Hematopoietic multipotent progenitor cell (in vitro differentiated cells): ENCODE measurements around the gene WWOX. TPM values are rescaled to one million over a fixed set of nuclear protein-coding genes. Genes with fewer than 3 reads are reported as not detected.
"Not testable (repeated sequence)": the region's sequence is repeated elsewhere in the genome, so short reads cannot be mapped to it uniquely, and the experiment has no call there.

ENCODE experiments used
- DNase-seq, 3 donors: peaks; one replicate each; pipeline ENCODE4 v3.0.0-alpha.2; 2011 to 2015; ENCODE audit warnings: low read depth in 2 of 3, low spot score in 2 of 3
- total RNA-seq: library from RNA; depleted of rRNA; stranded (reverse); fragments of >200 nt; gene quantifications from one replicate; pipeline ENCODE4 v1.2.3, GENCODE V29; 2012

Gene WWOX
- total RNA-seq, 1 donor = 24.8 TPM

DNA sequence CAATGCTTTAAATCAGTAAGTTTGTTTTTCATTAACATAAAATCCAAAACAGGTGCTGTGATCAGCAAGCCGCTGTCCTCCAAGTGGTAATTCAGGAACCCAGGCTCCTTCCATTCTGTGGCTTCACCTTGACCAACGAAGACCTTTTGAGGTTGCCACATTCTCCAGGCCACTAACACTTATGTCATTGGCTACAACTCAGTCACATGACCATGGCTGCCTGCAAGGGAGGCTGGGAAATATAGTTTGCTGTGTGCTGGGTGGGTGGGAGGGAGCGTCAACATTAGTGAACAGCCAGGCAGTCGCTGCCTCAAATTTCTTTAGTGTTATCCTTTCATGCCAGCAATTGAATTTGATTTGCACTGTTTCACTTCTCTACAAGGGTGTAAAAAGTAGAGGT is 951.9 kb downstream of the WWOX start:
- DNase-seq = no peak

DNA sequence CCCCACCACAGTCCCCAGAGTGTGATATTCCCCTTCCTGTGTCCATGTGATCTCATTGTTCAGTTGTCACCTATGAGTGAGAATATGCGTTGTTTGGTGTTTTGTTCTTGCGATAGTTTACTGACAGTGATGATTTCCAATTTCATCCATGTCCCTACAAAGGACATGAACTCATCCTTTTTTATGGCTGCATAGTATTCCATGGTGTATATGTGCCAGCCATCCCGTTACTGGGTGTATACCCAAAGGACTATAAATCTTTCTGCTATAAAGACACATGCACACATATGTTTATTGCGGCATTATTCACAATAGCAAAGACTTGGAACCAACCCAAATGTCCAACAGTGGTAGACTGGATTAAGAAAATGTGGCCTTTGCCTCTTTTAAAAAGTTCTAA is 952.7 kb downstream of the WWOX start:
- DNase-seq = not testable (repeated sequence)

DNA sequence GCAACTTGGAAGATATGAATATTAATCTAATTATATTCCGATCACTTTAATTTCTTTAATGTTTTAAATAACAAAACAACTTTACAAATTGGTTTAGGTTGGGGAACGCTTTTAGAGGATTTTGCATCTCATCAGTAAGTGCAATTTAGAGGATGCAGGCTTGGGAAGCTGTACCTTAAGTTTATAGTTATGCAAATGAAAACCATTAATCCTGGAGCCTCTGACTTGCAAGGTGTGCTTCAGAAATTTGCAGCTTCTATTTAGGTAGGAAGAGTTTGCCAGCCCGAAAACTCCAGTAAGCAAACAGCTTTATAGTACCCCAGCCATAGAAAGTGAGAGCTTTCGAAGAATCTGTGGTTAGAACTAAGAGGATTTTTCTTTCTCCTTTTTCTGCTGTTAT is 954.1 kb downstream of the WWOX start:
- no peak for DNase-seq

DNA sequence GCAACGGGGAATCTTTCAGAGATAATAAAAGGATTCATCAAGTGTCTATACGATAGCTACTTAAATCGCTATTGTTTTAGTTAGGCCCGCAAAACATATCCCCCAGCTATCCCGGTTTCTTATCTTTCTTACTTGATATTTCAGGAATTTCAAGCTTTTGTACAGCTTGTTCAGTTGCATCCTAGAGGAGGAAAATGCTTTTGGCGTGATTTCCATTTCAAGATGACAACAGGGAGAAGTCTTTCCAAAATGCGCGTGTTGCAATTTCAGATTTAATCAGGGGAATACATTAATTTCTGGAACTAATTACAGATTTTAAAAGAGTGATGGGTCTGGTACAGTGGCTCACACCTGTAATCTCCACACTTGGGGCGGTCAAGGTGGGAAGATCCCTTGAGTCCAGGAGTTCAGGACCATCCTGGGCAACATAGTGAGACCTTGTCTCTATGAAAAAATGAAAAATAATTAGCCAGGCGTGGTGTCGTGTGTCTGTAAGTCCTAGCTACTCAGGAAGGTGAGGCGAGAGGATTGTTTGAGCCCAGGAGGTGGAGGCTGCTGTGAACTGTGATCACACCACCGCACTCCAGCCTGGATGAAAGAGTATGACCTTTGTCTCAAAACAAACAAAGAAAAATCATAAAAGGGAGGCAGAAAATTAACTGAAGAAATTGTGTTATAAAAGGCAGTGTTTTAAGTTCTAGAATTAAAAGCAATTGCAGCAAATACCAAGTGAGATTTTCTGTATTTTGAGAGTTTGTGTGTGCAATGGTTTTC is 954.9 kb downstream of the WWOX start:
- no peak for DNase-seq

DNA sequence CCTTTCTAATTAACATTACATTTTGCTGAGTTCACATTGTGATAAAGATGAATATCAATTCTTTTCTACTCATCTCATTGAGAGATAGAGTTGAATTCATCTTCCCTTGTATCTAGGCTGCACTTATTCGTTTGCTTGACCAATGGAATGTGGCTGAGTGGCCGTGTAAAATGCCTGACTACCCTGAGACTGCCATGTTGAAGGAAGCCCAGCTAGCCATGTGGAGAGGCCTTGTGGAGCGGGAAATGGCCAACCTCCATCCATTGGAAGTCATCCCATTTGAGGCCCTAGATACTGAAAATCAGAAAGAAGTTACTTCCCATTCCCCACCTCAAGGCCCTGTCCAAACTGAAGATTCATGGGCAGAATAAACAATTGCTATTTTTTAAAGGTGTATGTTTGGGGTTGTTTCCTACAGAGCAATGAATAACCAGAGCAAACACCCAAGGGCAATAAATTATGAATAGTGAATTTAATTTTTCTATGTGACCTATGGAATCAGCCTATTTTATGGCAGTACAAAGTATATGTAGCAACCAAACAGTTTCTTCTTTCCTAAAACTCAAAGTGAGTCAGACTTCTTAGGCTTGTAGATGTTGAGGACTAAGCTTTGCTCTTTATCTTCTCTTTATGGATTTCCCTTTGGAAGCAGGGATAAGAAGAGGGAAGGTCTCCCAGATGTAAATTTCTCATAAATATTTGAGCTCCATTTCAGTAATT is 956.0 kb downstream of the WWOX start:
- no peak for DNase-seq

DNA sequence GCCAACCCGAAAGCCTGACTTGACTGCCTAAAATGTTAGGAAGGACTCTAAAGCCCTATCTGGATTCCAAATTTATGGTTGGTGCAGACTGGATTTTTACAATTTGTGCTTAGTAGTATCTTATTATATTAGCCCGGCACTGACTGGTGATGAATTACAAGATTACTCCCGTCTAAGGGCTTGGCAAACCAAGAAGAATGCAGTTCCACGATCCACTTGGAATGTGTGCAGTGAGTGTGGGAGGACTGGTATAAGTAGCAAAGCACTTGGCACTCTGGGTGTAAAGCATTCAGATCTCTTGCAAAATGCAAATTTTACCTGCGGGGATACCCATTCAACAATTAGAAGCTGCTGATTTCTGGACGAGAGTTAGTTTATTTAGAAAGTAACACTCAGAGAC is 961.7 kb downstream of the WWOX start:
- DNase-seq = no peak

DNA sequence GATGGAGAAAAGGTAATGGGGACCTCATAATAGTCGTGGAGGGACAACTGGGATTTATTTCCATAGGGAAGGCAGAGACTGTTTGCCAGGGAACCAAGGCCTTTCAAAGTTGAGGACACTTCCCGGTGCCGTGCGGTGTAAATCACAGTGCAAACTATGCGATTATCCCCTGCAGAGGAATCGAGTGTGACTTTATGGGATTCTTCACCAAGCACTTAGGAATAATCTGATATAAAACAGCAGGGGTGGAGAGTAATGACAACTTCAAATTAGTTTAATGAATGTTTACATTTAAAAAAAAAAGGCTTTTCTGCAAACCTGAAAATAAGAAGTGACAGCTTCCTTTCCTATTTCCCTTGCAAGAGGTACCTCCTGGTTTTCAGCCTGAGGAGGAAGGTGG is 962.9 kb downstream of the WWOX start:
- DNase-seq = no peak

DNA sequence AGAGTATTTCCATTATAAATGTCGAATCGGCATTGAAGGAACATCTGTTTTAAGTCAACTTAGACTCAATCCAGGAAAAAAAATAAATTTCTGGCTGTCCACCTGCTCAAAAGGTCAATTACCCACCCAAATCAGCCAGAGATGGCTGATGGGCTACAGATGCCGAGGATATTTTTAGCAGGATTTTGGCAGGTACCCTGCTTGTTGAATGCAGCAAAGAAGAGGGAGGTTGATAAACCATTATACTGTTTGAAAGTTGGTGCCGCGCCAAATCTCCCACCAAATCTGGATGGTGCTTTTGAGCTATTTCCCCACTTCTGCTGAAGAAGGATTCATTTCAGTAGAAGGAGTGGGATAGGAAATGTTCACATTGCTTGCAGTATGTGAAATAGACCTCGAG is 963.4 kb downstream of the WWOX start:
- DNase-seq = no peak

DNA sequence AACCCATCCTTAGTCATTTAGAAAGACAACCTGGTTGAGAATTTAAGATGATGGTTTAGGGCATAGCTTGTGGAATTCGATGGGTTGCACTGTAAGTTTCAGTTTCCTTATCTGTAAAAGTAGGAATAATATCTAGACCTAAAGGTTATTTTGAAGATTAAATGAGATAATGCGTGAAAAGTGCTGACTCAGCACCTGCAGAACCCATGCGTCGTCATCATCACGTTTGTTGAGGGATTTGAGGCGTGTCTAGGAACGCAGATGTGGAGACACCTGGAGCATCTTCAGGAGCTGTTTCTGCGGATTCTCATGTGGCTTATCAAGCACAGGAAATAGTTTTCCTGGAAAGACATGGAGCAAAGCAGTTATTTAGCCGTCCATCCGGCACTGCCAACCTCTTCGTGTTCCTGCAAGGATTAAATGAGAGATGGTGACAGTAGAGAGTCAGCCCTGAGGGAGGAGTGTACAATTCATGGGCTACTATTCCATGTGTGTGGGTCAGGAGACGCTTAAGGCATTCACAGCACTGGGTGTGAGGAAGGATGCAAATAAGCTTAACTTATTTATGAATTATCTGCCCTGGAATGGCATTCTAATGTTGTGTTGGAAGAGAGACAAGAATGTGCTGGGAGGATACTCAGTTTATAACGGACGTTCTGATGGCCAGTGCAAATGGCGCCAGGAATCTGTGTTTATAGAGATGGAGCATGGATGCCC is 965.0 kb downstream of the WWOX start:
- no peak for DNase-seq

DNA sequence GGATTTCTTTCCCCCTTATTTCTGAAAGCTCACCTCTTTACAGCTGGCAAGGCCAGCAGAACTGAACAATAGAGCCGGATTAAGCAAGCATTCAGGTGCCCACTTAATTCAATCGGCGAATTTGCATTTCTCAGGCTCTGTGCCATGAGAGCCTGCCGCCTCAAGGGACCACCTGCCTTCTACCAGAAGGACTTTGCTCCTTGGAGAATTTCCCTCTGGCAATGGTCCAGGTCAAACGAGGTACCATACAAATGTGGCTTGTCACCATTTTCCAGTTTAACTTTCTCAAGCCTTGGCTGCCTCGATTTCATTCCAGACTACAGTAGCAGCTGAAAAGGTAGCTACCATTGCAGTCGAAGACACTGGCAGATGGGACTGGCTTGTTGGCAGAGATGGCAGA is 967.1 kb downstream of the WWOX start:
- DNase-seq = no peak

DNA sequence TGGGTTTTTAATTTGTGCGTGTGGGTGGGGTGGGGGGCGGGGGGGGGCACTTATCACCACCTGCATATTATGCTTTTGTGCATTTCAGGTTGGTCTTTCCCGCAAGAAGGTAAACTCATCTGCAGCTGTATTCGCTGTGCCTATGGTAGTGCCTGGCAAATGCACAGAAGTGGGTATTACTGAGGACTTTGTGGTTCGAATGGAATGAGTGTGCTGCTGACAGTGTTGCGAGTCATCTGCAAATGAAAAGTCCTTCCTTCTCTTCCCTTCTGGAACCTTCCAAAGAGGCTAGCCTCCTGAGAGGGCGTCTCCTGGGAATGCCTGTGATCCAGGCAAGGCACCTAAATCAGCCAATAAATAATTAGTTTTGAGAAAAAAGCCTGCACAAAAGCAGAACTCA is 968.1 kb downstream of the WWOX start:
- DNase-seq = no peak

DNA sequence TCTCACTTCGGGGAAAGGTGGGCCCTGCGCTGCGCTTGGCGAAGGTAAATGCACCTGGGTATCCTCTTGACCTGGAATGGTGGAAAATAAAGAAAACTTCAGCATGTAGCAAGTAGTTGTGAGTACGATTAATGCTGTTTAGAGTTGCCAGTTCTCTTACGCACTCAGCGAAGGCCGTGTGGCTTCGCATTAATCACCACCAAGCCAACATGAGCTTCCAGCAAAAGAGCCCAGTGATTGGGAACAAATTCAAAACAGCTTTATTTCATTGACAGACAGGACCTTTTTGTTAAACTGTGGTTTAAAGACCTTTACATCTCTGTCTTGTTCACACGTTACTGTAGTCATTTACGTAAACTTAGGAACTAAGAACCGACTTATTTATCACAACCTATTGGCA is 969.7 kb downstream of the WWOX start:
- DNase-seq = no peak

DNA sequence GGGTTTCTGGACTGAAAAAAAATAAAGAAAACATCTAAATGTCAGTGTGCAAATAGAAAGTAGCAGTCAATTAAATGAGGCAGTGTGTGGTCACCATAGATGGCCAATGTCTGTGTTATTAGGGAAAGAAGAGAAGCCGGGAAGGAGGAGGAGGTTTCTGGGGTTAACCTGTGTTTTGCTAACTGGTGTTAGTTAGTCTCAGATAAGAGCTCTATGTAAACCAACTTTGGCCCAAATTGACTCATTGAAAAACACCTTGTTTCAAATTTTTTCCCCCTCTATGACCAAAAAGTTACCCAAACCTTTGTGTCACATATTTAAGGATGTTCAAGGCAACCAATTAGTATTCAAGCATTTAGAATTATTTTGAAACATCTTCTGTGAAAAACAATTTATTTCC is 970.2 kb downstream of the WWOX start:
- DNase-seq = no peak

DNA sequence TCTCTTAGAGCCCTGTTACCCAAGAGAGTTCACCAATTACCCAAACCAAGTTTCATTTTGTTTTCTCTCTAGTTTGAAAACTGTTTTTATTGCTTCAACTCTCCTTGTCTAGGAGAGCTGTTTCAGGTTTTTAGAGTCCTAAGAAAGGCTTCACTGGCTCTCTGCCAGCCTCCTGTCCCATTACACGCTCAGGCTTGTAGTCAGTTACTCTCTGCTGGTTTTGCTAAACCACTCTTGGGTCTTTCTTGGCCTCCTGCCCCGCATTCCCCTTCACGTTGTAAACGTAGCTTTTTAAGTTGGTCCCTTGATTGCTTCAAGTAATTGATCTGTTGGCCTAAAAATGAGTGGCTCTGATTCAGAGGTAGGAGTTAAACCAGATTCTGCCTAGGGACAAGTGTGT is 972.0 kb downstream of the WWOX start:
- peak in 1 of 3 donors; percentile 21 for DNase-seq

DNA sequence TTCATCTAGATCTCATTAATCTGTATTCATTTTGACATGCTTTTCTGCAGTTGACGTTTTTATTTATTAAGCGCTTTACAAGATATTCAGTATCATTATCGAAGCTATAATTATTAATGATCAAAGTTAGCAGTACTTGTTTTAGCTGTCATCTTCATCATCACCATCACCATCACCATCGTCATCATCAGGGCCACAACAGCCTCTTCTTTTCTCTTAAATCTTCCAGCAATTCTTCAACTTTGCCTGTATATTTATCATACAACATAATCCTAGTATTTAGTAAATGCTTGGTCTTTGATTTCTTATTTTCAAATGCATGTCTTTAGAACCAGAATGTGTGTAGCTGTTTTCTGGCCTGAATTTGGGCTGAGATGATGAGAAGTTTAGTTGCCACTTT is 973.1 kb downstream of the WWOX start:
- no peak for DNase-seq

DNA sequence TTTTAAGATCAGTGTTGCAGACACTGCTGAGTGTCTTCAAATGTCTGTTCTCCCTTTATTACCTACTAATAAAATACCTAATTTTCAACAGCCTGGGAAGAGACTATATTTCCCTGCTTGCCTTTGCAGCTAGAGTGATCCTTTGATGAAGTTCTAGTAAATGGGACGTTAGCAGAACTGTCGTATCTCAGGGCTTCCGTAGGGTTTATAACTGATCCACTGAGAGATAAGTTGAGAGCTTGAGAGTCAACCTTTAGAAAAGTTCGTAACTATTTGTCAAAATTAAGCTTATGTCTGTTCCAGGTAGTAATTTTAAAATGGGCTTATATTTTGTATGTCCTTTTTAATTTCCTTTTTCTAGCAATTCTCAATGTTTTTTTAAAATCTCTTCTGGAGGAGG is 974.1 kb downstream of the WWOX start:
- DNase-seq = peak in 1 of 3 donors; percentile 29

DNA sequence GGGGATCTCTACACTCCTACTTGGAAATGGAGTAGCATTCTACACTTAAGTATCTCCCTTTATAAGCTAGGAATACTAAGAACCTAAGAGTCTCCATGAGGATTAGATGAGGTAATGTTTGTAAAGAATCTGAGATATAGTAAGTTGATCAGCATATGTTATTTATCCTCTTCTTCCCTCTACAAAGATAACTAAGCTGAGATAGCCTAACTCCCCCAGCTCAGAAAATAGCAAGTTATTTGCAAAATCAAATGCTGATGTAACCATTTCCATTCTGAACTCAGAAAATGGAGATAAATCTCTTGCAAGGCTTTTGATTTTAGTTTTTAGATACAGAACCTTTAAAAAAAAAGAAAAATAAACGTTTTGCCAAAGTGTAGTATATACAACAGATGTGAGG is 975.1 kb downstream of the WWOX start:
- DNase-seq = peak in 1 of 3 donors; percentile 12

DNA sequence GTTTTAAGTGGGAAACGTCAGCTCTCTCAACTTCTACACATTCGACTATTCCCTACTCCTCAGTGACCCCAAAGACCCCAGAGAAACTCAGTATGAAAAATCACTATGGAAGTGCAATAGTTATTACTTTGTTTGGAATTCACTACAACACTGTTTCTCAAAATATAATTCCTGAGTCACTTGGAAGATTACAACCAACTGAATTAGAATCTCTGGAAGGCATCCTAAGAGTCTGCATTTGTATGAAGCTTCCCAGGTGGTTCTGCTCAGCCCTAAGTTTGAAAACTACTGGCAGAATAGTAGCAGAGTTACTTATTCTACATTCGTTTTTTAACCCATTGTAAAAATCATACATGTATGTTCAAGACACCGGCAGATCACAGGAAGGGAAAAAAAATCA is 975.5 kb downstream of the WWOX start:
- no peak for DNase-seq

DNA sequence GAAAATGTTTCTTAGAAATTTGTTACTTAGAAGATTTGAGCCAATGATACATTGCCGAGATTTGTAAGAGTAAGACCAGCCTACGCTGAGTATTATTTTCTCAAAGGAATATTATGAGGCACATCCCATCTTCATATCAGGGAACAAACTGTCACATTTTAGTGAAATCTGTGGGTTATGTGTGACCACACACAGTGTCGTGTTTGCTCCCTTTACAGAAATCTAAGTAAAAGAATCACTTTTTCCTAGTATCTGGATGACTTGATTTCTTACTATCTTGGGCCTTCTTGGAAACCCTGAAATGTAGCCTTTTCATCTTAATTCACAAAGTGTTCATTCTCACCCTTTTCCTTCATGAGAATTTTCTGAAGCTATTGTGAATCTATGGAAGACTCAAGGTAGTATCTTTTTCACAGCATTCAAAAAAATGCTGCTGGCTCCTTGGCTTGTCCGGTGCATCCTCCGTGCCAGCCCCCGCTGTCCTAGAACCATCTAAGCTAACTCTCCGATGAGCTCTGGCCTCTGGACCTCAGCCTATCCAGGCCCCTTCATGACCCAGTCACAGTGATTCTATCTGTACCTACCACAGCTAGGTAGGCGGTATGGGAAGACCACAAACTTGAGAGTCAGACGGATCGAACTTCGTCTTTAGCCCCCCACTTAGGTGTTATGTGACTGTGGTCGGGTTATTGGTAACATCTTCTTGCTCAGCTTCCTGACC is 976.8 kb downstream of the WWOX start:
- no peak for DNase-seq

DNA sequence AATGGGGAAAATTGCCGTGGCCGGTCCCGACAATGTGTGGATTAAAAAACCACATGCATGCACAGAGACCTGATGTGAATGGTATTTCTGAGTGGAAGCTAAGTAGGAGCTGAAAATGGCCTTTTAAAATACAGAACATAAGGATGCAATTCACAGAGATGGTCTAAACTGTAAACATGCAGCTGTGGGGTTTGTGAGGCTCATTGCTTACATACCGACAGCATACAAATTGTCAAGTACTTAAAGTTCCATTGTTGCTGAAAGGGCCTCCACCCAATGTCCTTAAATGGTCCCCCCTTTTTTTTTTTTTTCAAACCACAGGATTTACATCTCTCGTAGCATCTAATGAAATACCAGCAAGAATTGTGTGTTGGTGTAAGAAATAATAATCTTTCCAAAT is 977.9 kb downstream of the WWOX start:
- no peak for DNase-seq
